Psoas muscle (tissue), 8 donors: ENCODE data around the gene PDX1. TPM values are rescaled to one million over a fixed set of nuclear protein-coding genes. Genes with fewer than 3 reads are reported as not detected.

Source experiments
- ATAC-seq, 4 donors: fragments of 200-7000 bp; cut with Tn5 transposase; one replicate each; pipeline ENCODE4 v1.9.1; 2020; ENCODE audit warnings: moderate library complexity in 3 of 4, mild to moderate bottlenecking in 2 of 4
- DNase-seq, 2 donors: peaks; one replicate each; pipeline ENCODE4 v3.0.0-alpha.2; 2020
- H3K27ac ChIP-seq: fragments of 200-600 bp; one replicate; pipeline ENCODE4 v1.8.0; 2022
- H3K27me3 ChIP-seq, 3 donors: fragments of 200-600 bp in 1 of 3; one replicate each; pipeline versions ENCODE4 v1.6.1 to v1.8.0; 2013 to 2022; ENCODE audit warnings: low read length in 2 of 3, mild to moderate bottlenecking in 2 of 3, moderate library complexity in 1 of 3; ENCODE audit not compliant: insufficient read depth in 3 of 3
- H3K36me3 ChIP-seq, 2 donors: fragments of 200-600 bp in 1 of 2; one replicate each; pipeline versions ENCODE4 v1.6.1 to v1.8.0; 2013 to 2022; ENCODE audit warnings: low read depth in 1 of 2, mild to moderate bottlenecking in 1 of 2, moderate library complexity in 1 of 2; ENCODE audit not compliant: insufficient read depth in 1 of 2
- H3K4me1 ChIP-seq: fragments of 200-600 bp; one replicate; pipeline ENCODE4 v1.8.0; 2022
- H3K4me3 ChIP-seq: fragments of 200-600 bp; one replicate; pipeline ENCODE4 v1.8.0; 2022; ENCODE audit warnings: mild to moderate bottlenecking
- H3K9me3 ChIP-seq: fragments of 200-600 bp; one replicate; pipeline ENCODE4 v1.8.0; 2022
- CTCF ChIP-seq: fragments of 200-600 bp; IDR thresholded peaks from one replicate; pipeline ENCODE4 v1.8.0; 2022; ENCODE audit warnings: antibody characterized with exemption
- WGBS, 3 donors: extraction: QIAGEN DNeasy Blood & Tissue Kit; methylation state at CpG; one replicate each; pipeline versions ENCODE4 v1.1.6 to v1.1.7; 2013; 5-methylcytosine and 5-hydroxymethylcytosine counted together
- intact Hi-C, 2 donors: fragments of 100-400 bp; cut with DNase I; formaldehyde crosslinking; loops; one replicate each; pipeline versions ENCODE4 v1.11.0 to v1.14.2; 2022
- polyA plus RNA-seq, 3 donors: library from polyadenylated mRNA; stranded (reverse); fragments of 200-250 nt; gene quantifications; one replicate each; pipeline ENCODE4 v1.2.3, GENCODE V29; 2013
- total RNA-seq, 4 donors: library from RNA; stranded (reverse); fragmentation: NEBNext Ultra II Directional in 2 of 4; extraction: Animal tissue kit (Norgen Biotek cat#: 25700) in 2 of 4; gene quantifications; one replicate each; pipeline versions ENCODE4 v1.2.1 to v1.2.4, GENCODE V29; 2021 to 2023
- donor health status: healthy with polysubstance abuse.
- donor health status: DM: no; HTN: no; CAD: no; lungs with moderate emphysema.
- donor health status: Bipolar disorder and iron deficiency.
- donor health status: healthy.
- donor health status: DM: yes; HTN: yes; CAD: no.
- donor health status: DM: no; HTN: no; CAD: no.
- donor health status: DM: no; HTN: no; CAD: no.
- donor health status: DM: yes; HTN: yes; CAD: no.

PDX1 gene
- total and polyA plus RNA-seq, 7 donors: not detected

DNA sequence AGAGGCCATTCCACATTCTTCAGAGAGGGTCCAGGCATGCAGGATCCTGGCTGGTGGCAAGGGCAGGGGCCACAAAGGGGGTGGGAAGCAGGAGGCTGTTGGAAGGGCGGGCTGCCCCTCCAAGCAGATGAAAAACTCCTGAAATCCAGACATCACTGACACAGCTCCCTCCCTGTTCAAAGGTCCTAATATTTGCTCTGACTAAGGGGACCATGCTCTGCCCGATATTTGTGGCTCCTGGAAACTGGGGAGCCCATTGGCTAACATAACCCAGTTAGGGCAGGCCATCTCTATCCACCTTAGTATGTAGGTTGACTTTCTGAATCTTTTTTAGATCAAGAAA lies 52.6 kb downstream of the PDX1 start:
- Histone ChIP-seq H3K9me3 (no peaks in the 10 kb centered on the region), H3K27me3 (peaks cover 6 to 90% (median 46%) of the 10 kb centered on the region in 3 donors), H3K27ac (no peak overlapping the region), H3K4me3 (no peak overlapping the region), H3K36me3 (no peaks in the 10 kb centered on the region), H3K4me1 (peaks cover 8% of the 10 kb centered on the region)
- intact Hi-C loops: no loop called here
- ATAC-seq: no peak
- no peak for TF ChIP-seq CTCF
- WGBS, 3 donors: 73 to 88% (median 75%) methylated on average over 2 of the region's 2 CpGs
- no peak for DNase-seq

GRCh38 chr13:27973291-27973690 lies 53.5 kb downstream of the PDX1 start:
- Histone ChIP-seq H3K27ac (no peak overlapping the region), H3K4me1 (peaks cover 3% of the 10 kb centered on the region), H3K9me3 (no peaks in the 10 kb centered on the region), H3K36me3 (no peaks in the 10 kb centered on the region), H3K4me3 (no peak overlapping the region), H3K27me3 (peaks cover 6 to 90% (median 45%) of the 10 kb centered on the region in 3 donors)
- ATAC-seq: no peak
- 29 to 31% (median 31%) methylated on average over 5 of the region's 5 CpGs for WGBS, 3 donors
- TF ChIP-seq CTCF: no peak
- DNase-seq: no peak
- intact Hi-C loops: no loop called here

DNA sequence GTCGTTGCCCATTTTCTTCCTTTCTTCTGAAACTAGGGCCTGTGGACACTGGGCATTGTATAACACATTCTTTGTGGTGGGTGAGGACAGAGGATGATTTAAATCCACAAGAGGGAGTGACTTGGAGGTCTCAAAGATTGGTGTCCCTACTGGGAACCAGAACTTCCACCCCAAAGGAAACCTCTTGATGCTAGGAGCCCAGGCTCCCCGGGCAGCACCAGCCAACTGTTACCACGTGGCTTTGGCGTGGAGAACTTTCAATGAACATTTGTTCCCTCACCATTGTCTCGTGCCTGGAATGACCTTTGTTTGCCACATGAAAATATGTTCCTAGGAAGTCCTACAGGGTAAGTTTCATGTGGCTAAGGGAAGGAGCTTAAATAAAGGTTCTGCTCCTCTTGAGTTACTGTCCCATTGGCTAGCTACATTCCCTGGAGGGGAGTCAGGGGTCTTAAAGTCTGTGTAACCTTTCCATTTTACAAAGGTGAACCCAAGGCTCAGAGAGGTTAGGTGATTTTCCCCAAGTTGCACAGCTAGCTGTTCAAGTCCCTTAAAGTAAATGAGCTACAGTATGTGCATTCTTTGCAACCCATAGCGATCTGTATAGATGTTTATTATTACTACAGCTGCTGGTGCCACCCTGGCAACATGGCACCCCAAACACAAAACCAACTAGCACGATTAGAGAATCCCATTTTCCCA lies 54.3 kb downstream of the PDX1 start:
- DNase-seq (no peak), ATAC-seq (no peak)
- Histone ChIP-seq H3K36me3 (no peaks in the 10 kb centered on the region), H3K27me3 (peaks cover 7 to 90% (median 40%) of the 10 kb centered on the region in 3 donors), H3K4me1 (no peaks in the 10 kb centered on the region), H3K9me3 (no peaks in the 10 kb centered on the region), H3K27ac (no peak overlapping the region), H3K4me3 (no peak overlapping the region)
- no peak for TF ChIP-seq CTCF
- WGBS, 3 donors: 17 to 20% (median 19%) methylated on average over 7 of the region's 7 CpGs
- intact Hi-C loops: no loop called here

Other genes with a start within 250 kb of the PDX1 start
- gene GSX1, start 127.5 kb upstream of the PDX1 start, total RNA-seq: not detected
- gene GSX1, start 127.5 kb upstream of the PDX1 start, polyA plus RNA-seq: not detected
- not detected for gene CDX2, start 49.3 kb downstream of the PDX1 start, total RNA-seq
- under 1 TPM in 1 of 3 donors, not detected in 2; 0.03 TPM for gene CDX2, start 49.3 kb downstream of the PDX1 start, polyA plus RNA-seq
- gene URAD, start 68.7 kb downstream of the PDX1 start, total RNA-seq: not detected
- gene URAD, start 68.7 kb downstream of the PDX1 start, polyA plus RNA-seq: not detected
- gene FLT3, start 180.6 kb downstream of the PDX1 start, total RNA-seq: under 1 TPM in 2 of 4 donors, not detected in 2; 0.04 to 0.19 TPM
- under 1 TPM; 0.04 to 0.08 (median 0.06) TPM for gene FLT3, start 180.6 kb downstream of the PDX1 start, polyA plus RNA-seq
- gene PAN3, start 218.5 kb downstream of the PDX1 start, total RNA-seq: 1 to 10 TPM; 5.9 to 9.0 (median 8.6) TPM
- 1 to 10 TPM; 2.3 to 3.4 (median 2.9) TPM for gene PAN3, start 218.5 kb downstream of the PDX1 start, polyA plus RNA-seq